ENCODE data around the gene PRR12.

Gene PRR12

GRCh38 chr19:49640113-49640898 is 49.3 kb downstream of the PRR12 start, which contains the start of gene RRAS:
RRAS (minus strand) TSS chr19:49640143; CDS start chr19:49640098, 45 bp downstream.
- Histone ChIP-seq H3K9me3 (ENCODE audit: control insufficient read depth in 5 of 5, low read length in 5 of 5) (no peaks in the 10 kb centered on the region), H3K9ac (ENCODE audit: low read length in 5 of 5) (peak within 1 kb of the TSS; percentile 94 to 100 (median 98)), H3K4me3 (ENCODE audit: low read depth in 1 of 5, low read length in 5 of 5) (peak within 1 kb of the TSS; percentile 77 to 89 (median 85)), H3K27ac (ENCODE audit: low read depth, low read length) (peak within 1 kb of the TSS; percentile 100), H3K4me1 (ENCODE audit: control insufficient read depth in 5 of 5, insufficient read depth in 5 of 5, low read length in 5 of 5) (peaks cover 17 to 75% (median 66%) of the 10 kb centered on the region in 5 donors), H3K36me3 (ENCODE audit: control insufficient read depth in 5 of 5, insufficient read depth in 5 of 5, low read length in 5 of 5) (peaks cover 0 to 19% (median 16%) of the 10 kb centered on the region in 5 donors), H3K27me3 (ENCODE audit: control insufficient read depth in 5 of 5, insufficient read depth in 4 of 5, low read length in 5 of 5) (peaks cover 0 to 5% (median 0%) of the 10 kb centered on the region in 5 donors)

DNA sequence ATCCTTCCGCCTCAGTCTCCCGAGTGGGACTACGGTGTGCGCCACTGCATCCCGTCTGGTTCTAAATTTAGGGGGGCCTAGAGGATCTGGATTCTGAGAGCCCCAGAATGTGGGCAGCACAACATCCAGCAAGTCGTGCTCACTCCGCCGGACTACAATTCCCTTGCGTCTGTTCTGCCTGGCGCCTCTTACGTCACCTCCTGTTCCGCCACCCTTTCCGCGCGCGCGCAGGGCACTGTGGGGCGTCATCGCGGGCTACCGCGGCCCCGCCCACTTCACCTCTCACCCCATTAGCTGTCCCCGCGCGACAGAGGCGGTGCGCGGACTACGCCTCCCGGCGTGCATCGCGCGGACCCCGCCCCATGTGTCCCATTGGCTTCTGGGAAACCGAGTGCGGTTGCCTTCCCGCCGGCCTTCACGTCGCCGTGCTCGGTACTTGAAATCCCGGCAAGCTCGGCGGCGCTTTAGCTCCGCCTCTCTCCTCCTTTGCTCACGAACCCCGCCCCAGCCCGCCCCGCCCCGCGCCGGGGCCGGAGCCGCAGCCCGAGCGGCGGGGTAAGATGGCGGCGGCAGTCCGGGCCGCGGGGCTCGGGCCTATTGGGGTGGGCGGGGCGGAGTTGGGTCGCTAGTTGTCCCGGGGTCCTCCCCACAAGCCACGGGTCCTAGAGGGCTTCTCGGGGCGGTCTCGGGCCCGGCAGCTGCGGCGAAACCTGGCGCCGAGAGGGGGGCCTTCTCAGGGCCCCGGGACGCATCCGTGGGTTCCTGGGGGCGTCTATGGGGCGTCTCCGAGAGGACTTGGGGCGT is 50.9 kb downstream of the PRR12 start, which contains the start of gene SCAF1:
Gene SCAF1, plus strand, starts transcription at position 522 of the 804 bp plus-strand sequence. CDS start 2,818 bp downstream, outside the sequence.
- Histone ChIP-seq H3K9me3 (ENCODE audit: control insufficient read depth in 5 of 5, low read length in 5 of 5) (no peaks in the 10 kb centered on the region), H3K27me3 (ENCODE audit: control insufficient read depth in 5 of 5, insufficient read depth in 4 of 5, low read length in 5 of 5) (peaks cover 0 to 5% (median 0%) of the 10 kb centered on the region in 5 donors), H3K4me1 (ENCODE audit: control insufficient read depth in 5 of 5, insufficient read depth in 5 of 5, low read length in 5 of 5) (peaks cover 17 to 70% (median 65%) of the 10 kb centered on the region in 5 donors), H3K9ac (ENCODE audit: low read length in 5 of 5) (peak within 1 kb of the TSS; percentile 98 to 100 (median 100)), H3K4me3 (ENCODE audit: low read depth in 1 of 5, low read length in 5 of 5) (peak within 1 kb of the TSS; percentile 89 to 99 (median 95)), H3K27ac (ENCODE audit: low read depth, low read length) (peak within 1 kb of the TSS; percentile 100), H3K36me3 (ENCODE audit: control insufficient read depth in 5 of 5, insufficient read depth in 5 of 5, low read length in 5 of 5) (peaks cover 0 to 21% (median 17%) of the 10 kb centered on the region in 5 donors)

DNA sequence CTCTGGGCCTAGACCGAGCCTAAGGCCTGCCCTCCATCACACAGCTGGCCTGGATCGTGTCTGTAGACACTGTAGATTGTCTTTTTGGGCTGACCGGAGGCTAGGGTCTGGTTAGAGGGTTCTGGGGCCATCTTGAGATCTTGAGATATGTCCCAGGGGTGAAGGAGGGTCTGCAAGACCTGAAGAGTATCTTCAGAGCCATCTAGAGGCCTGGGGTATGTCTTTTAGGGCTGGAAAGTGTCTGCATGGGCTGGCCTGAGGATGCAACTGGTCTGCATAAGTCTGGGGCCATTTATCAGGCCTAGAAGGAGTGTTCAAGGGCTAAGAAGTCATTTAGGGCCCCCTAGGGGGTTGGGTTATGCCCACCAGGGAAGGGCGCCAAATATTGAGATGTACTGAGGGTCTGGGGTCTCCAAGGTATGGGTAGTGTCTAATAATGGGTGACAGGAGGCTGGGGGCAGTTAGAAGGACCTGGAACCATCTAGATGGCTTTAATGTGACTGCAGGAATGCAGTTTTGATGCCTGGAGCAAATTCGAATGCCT is 51.6 kb downstream of the PRR12 start:
- H3K9me3 ChIP-seq (ENCODE audit: control insufficient read depth in 5 of 5, low read length in 5 of 5) = no peaks in the 10 kb centered on the region
- peak overlapping the region; percentile 98 to 100 (median 100) for H3K9ac ChIP-seq (ENCODE audit: low read length in 5 of 5)
- H3K4me1 ChIP-seq (ENCODE audit: control insufficient read depth in 5 of 5, insufficient read depth in 5 of 5, low read length in 5 of 5) = peaks cover 17 to 67% (median 62%) of the 10 kb centered on the region in 5 donors
- peak overlapping the region; percentile 91 for H3K27ac ChIP-seq (ENCODE audit: low read depth, low read length)
- H3K27me3 ChIP-seq (ENCODE audit: control insufficient read depth in 5 of 5, insufficient read depth in 4 of 5, low read length in 5 of 5) = peaks cover 0 to 5% (median 0%) of the 10 kb centered on the region in 5 donors
- H3K4me3 ChIP-seq (ENCODE audit: low read depth in 1 of 5, low read length in 5 of 5) = peak overlapping the region; percentile 89 to 99 (median 95)
- H3K36me3 ChIP-seq (ENCODE audit: control insufficient read depth in 5 of 5, insufficient read depth in 5 of 5, low read length in 5 of 5) = peaks cover 0 to 26% (median 24%) of the 10 kb centered on the region in 5 donors

- peaks cover 0 to 33% (median 29%) of the 10 kb centered on the region in 5 donors for H3K36me3 ChIP-seq (ENCODE audit: control insufficient read depth in 5 of 5, insufficient read depth in 5 of 5, low read length in 5 of 5)
- H3K9me3 ChIP-seq (ENCODE audit: control insufficient read depth in 5 of 5, low read length in 5 of 5) = no peaks in the 10 kb centered on the region
- peak overlapping the region in 3 of 5 donors; percentile 0 to 23 (median 14) for H3K4me3 ChIP-seq (ENCODE audit: low read depth in 1 of 5, low read length in 5 of 5)
- peaks cover 0 to 5% (median 0%) of the 10 kb centered on the region in 5 donors for H3K27me3 ChIP-seq (ENCODE audit: control insufficient read depth in 5 of 5, insufficient read depth in 4 of 5, low read length in 5 of 5)
- H3K27ac ChIP-seq (ENCODE audit: low read depth, low read length) = no peak overlapping the region
- peaks cover 15 to 58% (median 53%) of the 10 kb centered on the region in 5 donors for H3K4me1 ChIP-seq (ENCODE audit: control insufficient read depth in 5 of 5, insufficient read depth in 5 of 5, low read length in 5 of 5)
- H3K9ac ChIP-seq (ENCODE audit: low read length in 5 of 5) = peak overlapping the region in 3 of 5 donors; percentile 100
Observed at GRCh38 chr19:49643466-49643865, 52.5 kb downstream of the PRR12 start.

GRCh38 chr19:49645592-49645991 is 54.6 kb downstream of the PRR12 start:
- Histone ChIP-seq H3K27me3 (ENCODE audit: control insufficient read depth in 5 of 5, insufficient read depth in 4 of 5, low read length in 5 of 5) (no peaks in the 10 kb centered on the region), H3K4me1 (ENCODE audit: control insufficient read depth in 5 of 5, insufficient read depth in 5 of 5, low read length in 5 of 5) (peaks cover 6 to 45% (median 40%) of the 10 kb centered on the region in 5 donors), H3K9me3 (ENCODE audit: control insufficient read depth in 5 of 5, low read length in 5 of 5) (no peaks in the 10 kb centered on the region), H3K4me3 (ENCODE audit: low read depth in 1 of 5, low read length in 5 of 5) (no peak overlapping the region), H3K27ac (ENCODE audit: low read depth, low read length) (no peak overlapping the region), H3K36me3 (ENCODE audit: control insufficient read depth in 5 of 5, insufficient read depth in 5 of 5, low read length in 5 of 5) (peaks cover 0 to 51% (median 44%) of the 10 kb centered on the region in 5 donors), H3K9ac (ENCODE audit: low read length in 5 of 5) (no peak overlapping the region)

- H3K9ac ChIP-seq (ENCODE audit: low read length in 5 of 5) = no peak overlapping the region
- no peak overlapping the region for H3K4me3 ChIP-seq (ENCODE audit: low read depth in 1 of 5, low read length in 5 of 5)
- peaks cover 4 to 41% (median 36%) of the 10 kb centered on the region in 5 donors for H3K4me1 ChIP-seq (ENCODE audit: control insufficient read depth in 5 of 5, insufficient read depth in 5 of 5, low read length in 5 of 5)
- H3K27me3 ChIP-seq (ENCODE audit: control insufficient read depth in 5 of 5, insufficient read depth in 4 of 5, low read length in 5 of 5) = no peaks in the 10 kb centered on the region
- H3K9me3 ChIP-seq (ENCODE audit: control insufficient read depth in 5 of 5, low read length in 5 of 5) = no peaks in the 10 kb centered on the region
- peaks cover 0 to 53% (median 46%) of the 10 kb centered on the region in 5 donors for H3K36me3 ChIP-seq (ENCODE audit: control insufficient read depth in 5 of 5, insufficient read depth in 5 of 5, low read length in 5 of 5)
- H3K27ac ChIP-seq (ENCODE audit: low read depth, low read length) = no peak overlapping the region
Observed at GRCh38 chr19:49645995-49646394, 55.0 kb downstream of the PRR12 start.

DNA sequence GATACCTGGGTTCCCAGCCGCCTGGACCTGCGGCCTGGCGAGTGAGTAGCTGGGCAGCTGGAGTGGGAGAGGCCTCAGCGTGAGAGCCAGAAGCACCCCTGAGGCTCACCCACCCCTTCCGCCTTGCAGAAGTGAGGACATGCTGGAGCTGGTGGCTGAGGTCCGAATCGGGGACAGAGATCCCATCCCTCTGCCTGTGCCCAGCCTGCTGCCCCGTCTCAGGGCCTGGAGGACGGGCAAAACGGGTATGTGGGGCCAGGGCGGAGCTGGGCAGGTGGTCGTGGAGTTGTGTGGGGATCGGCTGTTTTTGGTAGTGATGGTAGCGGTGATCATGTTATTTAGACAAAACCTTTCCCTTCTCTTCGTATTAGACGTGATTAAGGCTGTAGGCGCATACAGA is 55.6 kb downstream of the PRR12 start:
- H3K9me3 ChIP-seq (ENCODE audit: control insufficient read depth in 5 of 5, low read length in 5 of 5) = no peaks in the 10 kb centered on the region
- no peak overlapping the region for H3K4me3 ChIP-seq (ENCODE audit: low read depth in 1 of 5, low read length in 5 of 5)
- peaks cover 0 to 59% (median 50%) of the 10 kb centered on the region in 5 donors for H3K36me3 ChIP-seq (ENCODE audit: control insufficient read depth in 5 of 5, insufficient read depth in 5 of 5, low read length in 5 of 5)
- H3K27ac ChIP-seq (ENCODE audit: low read depth, low read length) = no peak overlapping the region
- no peaks in the 10 kb centered on the region for H3K27me3 ChIP-seq (ENCODE audit: control insufficient read depth in 5 of 5, insufficient read depth in 4 of 5, low read length in 5 of 5)
- no peak overlapping the region for H3K9ac ChIP-seq (ENCODE audit: low read length in 5 of 5)
- H3K4me1 ChIP-seq (ENCODE audit: control insufficient read depth in 5 of 5, insufficient read depth in 5 of 5, low read length in 5 of 5) = peaks cover 3 to 35% (median 31%) of the 10 kb centered on the region in 5 donors

GRCh38 chr19:49651029-49651819 is 60.2 kb downstream of the PRR12 start:
- Histone ChIP-seq H3K27me3 (ENCODE audit: control insufficient read depth in 5 of 5, insufficient read depth in 4 of 5, low read length in 5 of 5) (no peaks in the 10 kb centered on the region), H3K36me3 (ENCODE audit: control insufficient read depth in 5 of 5, insufficient read depth in 5 of 5, low read length in 5 of 5) (peaks cover 0 to 89% (median 79%) of the 10 kb centered on the region in 5 donors), H3K4me1 (ENCODE audit: control insufficient read depth in 5 of 5, insufficient read depth in 5 of 5, low read length in 5 of 5) (no peaks in the 10 kb centered on the region), H3K9me3 (ENCODE audit: control insufficient read depth in 5 of 5, low read length in 5 of 5) (no peaks in the 10 kb centered on the region), H3K4me3 (ENCODE audit: low read depth in 1 of 5, low read length in 5 of 5) (no peak overlapping the region), H3K9ac (ENCODE audit: low read length in 5 of 5) (no peak overlapping the region), H3K27ac (ENCODE audit: low read depth, low read length) (no peak overlapping the region)

Data from subcutaneous abdominal adipose tissue (tissue), 5 donors.